Left ventricle myocardium superior (tissue), 1 donor: Measurements from ENCODE around the gene C4orf51. TPM values are rescaled to one million over a fixed set of nuclear protein-coding genes. Genes with fewer than 3 reads are reported as not detected.
"Not testable (repeated sequence)": the region's sequence is repeated elsewhere in the genome, so short reads cannot be mapped to it uniquely, and the experiment has no call there.

Experiments
- ATAC-seq: fragments of 200-7000 bp; cut with Tn5 transposase; one replicate; pipeline ENCODE4 v1.9.1; 2020; ENCODE audit warnings: mild to moderate bottlenecking, moderate library complexity
- DNase-seq: peaks from one replicate; pipeline ENCODE4 v3.0.0-alpha.2; 2020
- intact Hi-C: fragments of 100-400 bp; cut with micrococcal nuclease; formaldehyde crosslinking; loops from one replicate; pipeline ENCODE4 v1.11.0; 2022
- long read RNA-seq: library from polyadenylated mRNA; unstranded; transcript quantifications from one replicate; pipeline ENCODE4 v2.0.0, GENCODE V29; 2021
- total RNA-seq: library from RNA; stranded (reverse); fragmentation: NEBNext Ultra II Directional; extraction: Animal tissue kit (Norgen Biotek cat#: 25700); gene quantifications from one replicate; pipeline ENCODE4 v1.2.1, GENCODE V29; 2021
- donor health status: DM: no; HTN: yes; CAD: no; lungs with severe emphysema.

The C4orf51 gene
- total RNA-seq, result not detected
- long read RNA-seq, result 0 reads

- DNase-seq (no peak), ATAC-seq (peak; percentile 64)
- intact Hi-C loops, result no loop called here
Measured at GRCh38 chr4:145679991-145680455, at the start of gene C4orf51. Gene C4orf51 (plus strand): TSS chr4:145680146. CDS start chr4:145680204, 58 bp downstream.

- no peak for ATAC-seq
- DNase-seq, result no peak
- intact Hi-C loops, result no loop called here
Measured at GRCh38 chr4:145635117-145635516, 44.8 kb upstream of the C4orf51 start.

- ATAC-seq, result no peak
- DNase-seq, result no peak
- intact Hi-C loops, result no loop called here
Measured at GRCh38 chr4:145635630-145636029, 44.3 kb upstream of the C4orf51 start.

DNA sequence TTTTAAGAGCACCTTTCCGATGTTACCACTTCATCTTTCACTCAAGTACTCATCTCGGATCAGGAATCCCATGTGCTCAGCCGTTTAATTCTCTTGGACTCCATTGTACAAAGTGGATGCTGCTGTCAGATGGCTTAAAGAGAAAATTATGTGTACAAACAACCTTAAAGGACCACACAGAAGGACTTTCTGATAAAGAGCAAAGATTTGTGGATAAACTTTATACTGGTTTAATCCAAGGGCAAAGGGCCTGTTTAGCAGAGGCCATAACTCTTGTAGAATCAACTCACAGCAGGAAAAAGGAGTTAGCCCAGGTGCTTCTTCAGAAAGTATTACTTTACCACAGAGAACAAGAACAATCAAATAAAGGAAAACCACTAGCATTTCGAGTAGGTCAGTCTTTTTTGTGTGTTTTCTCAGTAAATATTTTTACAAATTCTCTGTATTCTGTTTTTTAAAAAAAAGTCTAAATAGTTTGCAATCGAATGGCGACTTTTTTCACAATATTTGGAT is 40.7 kb upstream of the C4orf51 start:
- ATAC-seq (no peak), DNase-seq (no peak)
- intact Hi-C loops, result no loop called here

DNA sequence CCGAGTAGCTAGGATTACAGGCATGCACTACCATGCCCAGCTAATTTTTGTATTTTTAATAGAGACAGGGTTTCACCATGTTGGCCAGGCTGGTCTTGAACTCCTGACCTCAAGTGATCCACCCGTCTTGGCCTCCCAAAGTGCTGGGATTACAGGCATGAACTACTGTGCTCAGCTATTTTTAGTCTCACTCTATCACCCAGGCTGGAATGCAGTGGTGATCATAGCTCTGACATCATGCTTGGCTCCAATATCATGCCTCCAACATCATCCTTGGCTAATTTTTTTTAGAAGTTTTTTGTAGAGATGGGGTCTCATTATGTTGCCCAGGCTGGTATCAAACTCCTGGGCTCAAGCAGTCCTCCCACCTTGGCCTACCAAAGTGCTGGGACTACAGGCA is 39.7 kb upstream of the C4orf51 start:
- intact Hi-C loops, DNase-seq: not testable (repeated sequence)
- peak; percentile 80 for ATAC-seq

DNA sequence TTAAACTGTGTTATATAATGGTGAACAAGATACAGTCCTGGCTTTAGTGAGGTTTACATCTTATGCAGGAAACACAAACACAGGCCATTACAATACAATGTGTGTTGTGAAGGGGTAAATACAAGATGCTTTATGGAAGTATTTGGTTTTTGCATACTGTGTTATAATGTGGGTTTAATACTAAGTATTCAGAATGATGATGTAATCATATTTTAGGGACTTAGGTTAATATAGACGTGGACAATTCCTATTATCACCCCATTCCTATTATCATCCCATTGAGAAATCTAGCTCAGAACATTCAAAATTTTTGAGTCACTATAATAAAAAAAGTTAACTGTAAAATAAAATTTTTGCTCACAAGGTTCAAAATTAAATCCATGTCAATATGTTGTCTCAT is 36.7 kb upstream of the C4orf51 start:
- intact Hi-C loops, result no loop called here
- no peak for ATAC-seq
- DNase-seq, result no peak

GRCh38 chr4:145644699-145645098 is 35.2 kb upstream of the C4orf51 start:
- no peak for DNase-seq
- intact Hi-C loops, result no loop called here
- ATAC-seq, result no peak

GRCh38 chr4:145656156-145656555 is 23.8 kb upstream of the C4orf51 start:
- DNase-seq, result no peak
- no peak for ATAC-seq
- intact Hi-C loops, result no loop called here

GRCh38 chr4:145660064-145660463 is 19.9 kb upstream of the C4orf51 start:
- intact Hi-C loops, result no loop called here
- ATAC-seq (no peak), DNase-seq (no peak)

DNA sequence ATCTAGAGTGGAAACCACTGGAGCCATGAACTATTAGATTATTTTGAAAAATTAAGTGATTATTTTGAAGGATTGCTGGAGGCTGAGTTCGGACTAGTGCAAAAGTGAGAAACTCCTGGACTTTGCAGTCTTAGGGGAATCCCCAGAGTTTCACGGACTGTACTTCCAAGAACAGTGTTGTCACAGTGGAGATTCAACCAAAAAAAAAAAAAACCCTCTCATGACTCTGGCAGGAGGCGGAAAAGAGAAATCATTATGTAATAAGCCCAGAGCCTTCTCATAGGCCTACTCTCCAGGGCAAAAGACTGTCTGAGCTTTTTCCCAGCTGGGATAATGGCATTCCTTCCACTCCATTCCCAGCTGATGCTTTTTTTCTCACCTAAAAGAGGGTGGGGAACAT is 16.8 kb upstream of the C4orf51 start:
- intact Hi-C loops, result no loop called here
- DNase-seq (no peak), ATAC-seq (peak; percentile 95)

DNA sequence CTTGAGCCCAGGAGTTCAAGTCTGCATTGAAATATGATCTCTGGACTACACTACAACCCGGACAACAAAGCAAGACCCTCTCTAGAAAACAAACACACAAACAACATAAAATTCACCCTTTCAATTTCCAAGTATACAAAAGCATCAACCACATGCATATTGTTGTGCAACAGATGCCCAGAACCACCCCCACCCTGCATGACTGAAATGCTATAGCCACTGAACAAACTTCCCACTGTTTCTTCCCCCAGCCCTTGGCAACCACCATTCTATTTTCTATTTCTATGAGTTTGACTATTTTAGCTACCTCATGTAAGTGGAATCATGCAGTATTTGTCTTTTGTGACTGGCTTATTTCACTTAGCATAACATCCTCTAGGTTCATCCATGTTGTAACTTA is 14.2 kb upstream of the C4orf51 start:
- ATAC-seq (no peak), DNase-seq (no peak)
- intact Hi-C loops, result no loop called here

GRCh38 chr4:145670422-145670821 is 9.5 kb upstream of the C4orf51 start:
- intact Hi-C loops, result no loop called here
- ATAC-seq (no peak), DNase-seq (no peak)

DNA sequence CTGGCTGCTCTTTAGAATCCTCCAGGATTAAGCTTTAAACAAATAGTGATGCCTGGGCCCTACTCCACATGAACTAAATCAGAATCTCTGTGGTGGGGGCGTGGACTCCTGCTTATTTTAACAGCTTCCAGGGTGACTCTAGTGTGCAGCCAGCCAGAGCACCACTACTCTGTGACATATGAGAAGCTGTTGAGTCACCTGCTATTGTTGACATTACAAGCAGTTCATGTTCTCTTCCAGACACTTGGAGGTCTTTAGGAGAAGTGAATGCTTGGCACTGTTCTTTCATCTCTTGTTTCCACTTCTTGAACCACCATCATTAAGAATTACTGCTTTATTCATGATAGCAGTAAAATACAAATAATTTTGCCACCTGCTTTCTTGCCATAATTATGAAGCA is 426 bp upstream of the C4orf51 start:
- peak; percentile 96 for ATAC-seq
- intact Hi-C loops, result no loop called here
- peak; percentile 33 for DNase-seq

GRCh38 chr4:145680902-145681301 is 956 bp downstream of the C4orf51 start:
- ATAC-seq (no peak), DNase-seq (no peak)
- intact Hi-C loops, result no loop called here

- intact Hi-C loops, result no loop called here
- ATAC-seq, result peak; percentile 83
- DNase-seq, result no peak
Measured at GRCh38 chr4:145681518-145681917, 1.6 kb downstream of the C4orf51 start.

- ATAC-seq (no peak), DNase-seq (no peak)
- intact Hi-C loops, result no loop called here
Measured at GRCh38 chr4:145681956-145682355, 2.0 kb downstream of the C4orf51 start.

- DNase-seq, result no peak
- ATAC-seq, result no peak
- intact Hi-C loops, result no loop called here
Measured at GRCh38 chr4:145686991-145687390, 7.0 kb downstream of the C4orf51 start.

DNA sequence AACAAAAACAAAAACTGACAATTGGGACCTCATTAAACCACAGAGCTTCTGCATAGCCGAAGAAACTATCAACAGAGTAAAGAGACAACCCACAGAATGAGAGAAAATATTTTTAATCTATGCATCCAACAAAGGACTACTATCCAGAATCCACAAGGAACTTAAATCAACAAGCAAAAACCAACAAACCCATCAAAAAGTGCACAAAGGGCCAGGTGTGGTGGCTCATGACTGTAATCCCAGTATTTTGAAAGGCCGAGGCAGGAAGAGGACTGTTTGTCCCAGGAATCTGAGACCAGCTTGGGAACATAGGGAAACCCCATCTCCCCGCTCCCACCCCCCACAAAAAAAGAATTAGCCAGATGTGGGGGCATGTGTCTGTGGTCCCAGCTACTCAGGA is 10.7 kb downstream of the C4orf51 start:
- no peak for DNase-seq
- intact Hi-C loops, result no loop called here
- ATAC-seq, result no peak

GRCh38 chr4:145691416-145691815 is 11.5 kb downstream of the C4orf51 start:
- intact Hi-C loops, DNase-seq: not testable (repeated sequence)

GRCh38 chr4:145694929-145695328 is 15.0 kb downstream of the C4orf51 start:
- intact Hi-C loops, result no loop called here
- DNase-seq, result no peak
- no peak for ATAC-seq

More at GRCh38 chr4:145691416-145691815, 11.5 kb downstream of the C4orf51 start:
- not testable (repeated sequence) for ATAC-seq

DNA sequence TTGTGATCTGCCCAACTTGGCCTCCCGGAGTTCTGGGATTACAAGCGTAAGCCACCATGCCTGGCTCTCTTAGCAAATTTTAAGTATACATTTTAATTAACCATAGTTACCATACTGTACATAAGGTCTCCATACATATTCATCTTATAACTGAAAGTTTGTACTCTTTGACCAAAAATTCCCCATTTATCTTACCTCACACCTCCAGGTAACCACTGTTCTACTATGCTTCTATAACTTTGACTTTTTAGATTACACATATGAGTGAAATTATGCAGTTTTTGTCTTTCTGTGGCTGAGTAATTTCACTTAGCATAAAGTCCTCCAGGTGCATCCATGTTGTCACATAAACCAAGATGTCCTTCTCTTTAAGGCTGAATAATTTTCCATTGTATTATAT is 17.4 kb downstream of the C4orf51 start:
- intact Hi-C loops, result no loop called here
- ATAC-seq (no peak), DNase-seq (no peak)

DNA sequence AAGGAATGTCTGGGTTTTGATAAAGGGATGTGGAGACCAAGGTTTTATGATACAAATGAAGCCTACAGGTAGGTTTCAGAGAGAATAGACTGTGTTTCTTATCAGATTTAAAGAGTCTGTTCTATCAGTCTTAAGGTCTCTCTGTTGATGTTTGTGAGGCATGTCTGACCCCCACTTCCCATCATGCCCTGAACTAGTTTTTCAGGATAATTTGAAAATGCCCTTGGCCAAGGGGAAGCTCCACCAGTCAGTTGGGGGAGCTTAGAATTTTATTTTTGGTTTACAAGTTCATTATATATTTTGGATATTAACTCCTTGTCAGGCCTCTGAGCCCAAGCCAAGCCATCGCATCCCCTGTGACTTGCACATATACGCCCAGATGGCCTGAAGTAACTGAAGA is 18.6 kb downstream of the C4orf51 start:
- intact Hi-C loops, result no loop called here
- ATAC-seq, result no peak
- no peak for DNase-seq
